ENCODE data around the gene PCDH8.
"Not testable (repeated sequence)": the region's sequence is repeated elsewhere in the genome, so short reads cannot be mapped to it uniquely, and the experiment has no call there.

The PCDH8 gene

GRCh38 chr13:52840066-52840465 lies 8.4 kb downstream of the PCDH8 start:
- no peaks in the 10 kb centered on the region for H3K9me3 ChIP-seq (ENCODE audit: insufficient read depth, low read depth, low read length)
- no peak overlapping the region for H3K27ac ChIP-seq (ENCODE audit: low read length)
- peaks cover 8% of the 10 kb centered on the region; the same call in 1 of the 2 replicates for H3K36me3 ChIP-seq (ENCODE audit: insufficient read depth, low read depth, low read length)
- H3K9ac ChIP-seq (ENCODE audit: low read depth, low read length) = no peak overlapping the region
- H3K4me1 ChIP-seq (ENCODE audit: insufficient read depth, low read length) = peaks cover 10% of the 10 kb centered on the region
- H3K27me3 ChIP-seq (ENCODE audit: insufficient read depth, low read length) = peaks cover 19% of the 10 kb centered on the region
- no peak overlapping the region for H3K4me3 ChIP-seq (ENCODE audit: low read length)

GRCh38 chr13:52838433-52839107 lies 9.9 kb downstream of the PCDH8 start:
- no peak overlapping the region for H3K27ac ChIP-seq (ENCODE audit: low read length)
- no peaks in the 10 kb centered on the region for H3K9me3 ChIP-seq (ENCODE audit: insufficient read depth, low read depth, low read length)
- H3K4me3 ChIP-seq (ENCODE audit: low read length) = peak overlapping the region; percentile 35; the same call in 1 of the 2 replicates

GRCh38 chr13:52837850-52838249 lies 10.6 kb downstream of the PCDH8 start:
- Histone ChIP-seq H3K36me3 (ENCODE audit: insufficient read depth, low read depth, low read length) (no peaks in the 10 kb centered on the region), H3K27ac (ENCODE audit: low read length) (no peak overlapping the region), H3K4me1 (ENCODE audit: insufficient read depth, low read length) (peaks cover 14% of the 10 kb centered on the region), H3K4me3 (ENCODE audit: low read length) (no peak overlapping the region), H3K27me3 (ENCODE audit: insufficient read depth, low read length) (no peaks in the 10 kb centered on the region), H3K9me3 (ENCODE audit: insufficient read depth, low read depth, low read length) (no peaks in the 10 kb centered on the region), H3K9ac (ENCODE audit: low read depth, low read length) (no peak overlapping the region)

More at GRCh38 chr13:52838433-52839107, 9.9 kb downstream of the PCDH8 start:
- Histone ChIP-seq H3K36me3 (ENCODE audit: insufficient read depth, low read depth, low read length) (peaks cover under 1% of the 10 kb centered on the region; the same call in 1 of the 2 replicates), H3K9ac (ENCODE audit: low read depth, low read length) (no peak overlapping the region; the same call in 1 of the 2 replicates), H3K4me1 (ENCODE audit: insufficient read depth, low read length) (peaks cover 10% of the 10 kb centered on the region), H3K27me3 (ENCODE audit: insufficient read depth, low read length) (peaks cover 4% of the 10 kb centered on the region; the same call in 1 of the 2 replicates)

GRCh38 chr13:52835071-52835839 lies 13.2 kb downstream of the PCDH8 start:
- H3K4me1 ChIP-seq (ENCODE audit: insufficient read depth, low read length) = peaks cover 20% of the 10 kb centered on the region
- H3K36me3 ChIP-seq (ENCODE audit: insufficient read depth, low read depth, low read length) = no peaks in the 10 kb centered on the region
- H3K27me3 ChIP-seq (ENCODE audit: insufficient read depth, low read length) = no peaks in the 10 kb centered on the region
- H3K27ac ChIP-seq (ENCODE audit: low read length) = no peak overlapping the region
- H3K9ac ChIP-seq (ENCODE audit: low read depth, low read length) = no peak overlapping the region
- no peak overlapping the region for H3K4me3 ChIP-seq (ENCODE audit: low read length)
- no peaks in the 10 kb centered on the region for H3K9me3 ChIP-seq (ENCODE audit: insufficient read depth, low read depth, low read length)

GRCh38 chr13:52833296-52833875 lies 15.1 kb downstream of the PCDH8 start:
- no peak overlapping the region for H3K4me3 ChIP-seq (ENCODE audit: low read length)
- no peaks in the 10 kb centered on the region for H3K36me3 ChIP-seq (ENCODE audit: insufficient read depth, low read depth, low read length)
- no peak overlapping the region for H3K9ac ChIP-seq (ENCODE audit: low read depth, low read length)

GRCh38 chr13:52832313-52832712 lies 16.1 kb downstream of the PCDH8 start:
- H3K9ac ChIP-seq (ENCODE audit: low read depth, low read length) = no peak overlapping the region
- no peaks in the 10 kb centered on the region for H3K9me3 ChIP-seq (ENCODE audit: insufficient read depth, low read depth, low read length)
- H3K27ac ChIP-seq (ENCODE audit: low read length) = no peak overlapping the region
- H3K4me3 ChIP-seq (ENCODE audit: low read length) = no peak overlapping the region
- no peaks in the 10 kb centered on the region for H3K27me3 ChIP-seq (ENCODE audit: insufficient read depth, low read length)
- H3K4me1 ChIP-seq (ENCODE audit: insufficient read depth, low read length) = peaks cover 9% of the 10 kb centered on the region; the same call in 1 of the 2 replicates
- no peaks in the 10 kb centered on the region for H3K36me3 ChIP-seq (ENCODE audit: insufficient read depth, low read depth, low read length)

More at GRCh38 chr13:52833296-52833875, 15.1 kb downstream of the PCDH8 start:
- Histone ChIP-seq H3K9me3 (ENCODE audit: insufficient read depth, low read depth, low read length) (no peaks in the 10 kb centered on the region), H3K27ac (ENCODE audit: low read length) (no peak overlapping the region), H3K27me3 (ENCODE audit: insufficient read depth, low read length) (no peaks in the 10 kb centered on the region), H3K4me1 (ENCODE audit: insufficient read depth, low read length) (peaks cover 14% of the 10 kb centered on the region)

- Histone ChIP-seq H3K27me3 (ENCODE audit: insufficient read depth, low read length) (no peaks in the 10 kb centered on the region), H3K4me1 (ENCODE audit: insufficient read depth, low read length) (peaks cover 9% of the 10 kb centered on the region; the same call in 1 of the 2 replicates), H3K9me3 (ENCODE audit: insufficient read depth, low read depth, low read length) (no peaks in the 10 kb centered on the region), H3K4me3 (ENCODE audit: low read length) (no peak overlapping the region), H3K36me3 (ENCODE audit: insufficient read depth, low read depth, low read length) (no peaks in the 10 kb centered on the region), H3K27ac (ENCODE audit: low read length) (no peak overlapping the region), H3K9ac (ENCODE audit: low read depth, low read length) (no peak overlapping the region)
Measured at GRCh38 chr13:52830946-52831345, 17.5 kb downstream of the PCDH8 start.

- Histone ChIP-seq H3K27me3 (ENCODE audit: insufficient read depth, low read length) (no peaks in the 10 kb centered on the region), H3K36me3 (ENCODE audit: insufficient read depth, low read depth, low read length) (no peaks in the 10 kb centered on the region), H3K9me3 (ENCODE audit: insufficient read depth, low read depth, low read length) (peaks cover 4% of the 10 kb centered on the region; the same call in 1 of the 2 replicates), H3K9ac (ENCODE audit: low read depth, low read length) (no peak overlapping the region), H3K4me1 (ENCODE audit: insufficient read depth, low read length) (peaks cover 5% of the 10 kb centered on the region; the same call in 1 of the 2 replicates), H3K27ac (ENCODE audit: low read length) (no peak overlapping the region), H3K4me3 (ENCODE audit: low read length) (no peak overlapping the region)
Measured at GRCh38 chr13:52827839-52828238, 20.6 kb downstream of the PCDH8 start.

GRCh38 chr13:52817886-52818285 lies 30.6 kb downstream of the PCDH8 start:
- H3K27ac ChIP-seq (ENCODE audit: low read length); H3K4me1 ChIP-seq (ENCODE audit: insufficient read depth, low read length); H3K27me3 ChIP-seq (ENCODE audit: insufficient read depth, low read length); H3K9me3 ChIP-seq (ENCODE audit: insufficient read depth, low read depth, low read length); H3K4me3 ChIP-seq (ENCODE audit: low read length); H3K9ac ChIP-seq (ENCODE audit: low read depth, low read length); H3K36me3 ChIP-seq (ENCODE audit: insufficient read depth, low read depth, low read length): not testable (repeated sequence)

GRCh38 chr13:52815330-52815729 lies 33.1 kb downstream of the PCDH8 start:
- no peak overlapping the region for H3K9ac ChIP-seq (ENCODE audit: low read depth, low read length)
- H3K4me3 ChIP-seq (ENCODE audit: low read length) = no peak overlapping the region
- H3K27ac ChIP-seq (ENCODE audit: low read length) = no peak overlapping the region
- peaks cover 2% of the 10 kb centered on the region; the same call in 1 of the 2 replicates for H3K9me3 ChIP-seq (ENCODE audit: insufficient read depth, low read depth, low read length)
- H3K4me1 ChIP-seq (ENCODE audit: insufficient read depth, low read length) = no peaks in the 10 kb centered on the region
- no peaks in the 10 kb centered on the region for H3K36me3 ChIP-seq (ENCODE audit: insufficient read depth, low read depth, low read length)
- H3K27me3 ChIP-seq (ENCODE audit: insufficient read depth, low read length) = no peaks in the 10 kb centered on the region

GRCh38 chr13:52812941-52813340 lies 35.5 kb downstream of the PCDH8 start:
- H3K36me3 ChIP-seq (ENCODE audit: insufficient read depth, low read depth, low read length) = no peaks in the 10 kb centered on the region
- H3K9ac ChIP-seq (ENCODE audit: low read depth, low read length) = no peak overlapping the region
- peaks cover 11% of the 10 kb centered on the region; the same call in 1 of the 2 replicates for H3K4me1 ChIP-seq (ENCODE audit: insufficient read depth, low read length)
- no peak overlapping the region for H3K27ac ChIP-seq (ENCODE audit: low read length)
- no peak overlapping the region for H3K4me3 ChIP-seq (ENCODE audit: low read length)
- H3K27me3 ChIP-seq (ENCODE audit: insufficient read depth, low read length) = no peaks in the 10 kb centered on the region
- peaks cover 2% of the 10 kb centered on the region; the same call in 1 of the 2 replicates for H3K9me3 ChIP-seq (ENCODE audit: insufficient read depth, low read depth, low read length)
